HepG2 (cell line): Measurements from ENCODE around the gene RAB40C.

ENCODE experiments used
- CTCF ChIP-seq: sonication (generic); formaldehyde crosslinking; IDR thresholded peaks from 2 replicates; pipeline ENCODE4 v1.5.0; 2020; ENCODE audit warnings: mild to moderate bottlenecking, missing genetic modification reagents, moderate library complexity
- MXI1 ChIP-seq: IDR thresholded peaks from 3 replicates; pipeline ENCODE4 v1.6.1; 2012; ENCODE audit warnings: low read depth, low read length, inconsistent platforms, borderline replicate concordance
- POLR2AphosphoS5 ChIP-seq: IDR thresholded peaks from 2 replicates; pipeline ENCODE4 v1.6.1; 2012; ENCODE audit warnings: low read depth, low read length
- ZBTB33 ChIP-seq: sonication (generic); formaldehyde crosslinking; IDR thresholded peaks from 2 replicates; pipeline ENCODE4 v1.4.0; 2020; ENCODE audit warnings: missing genetic modification reagents

- peak; percentile 93 for TF ChIP-seq ZBTB33 (CRISPR knock-in tag)
- TF ChIP-seq CTCF (CRISPR knock-in tag): peak; percentile 14; the same call in 1 of the 2 replicates
- no peak for TF ChIP-seq POLR2AphosphoS5
- no peak for TF ChIP-seq MXI1
Measured at GRCh38 chr16:555528-556473, 34.1 kb upstream of the RAB40C start.
